ENCODE data around the gene UBFD1. TPM values are rescaled to one million over a fixed set of nuclear protein-coding genes. Genes with fewer than 3 reads are reported as not detected.
A peak's percentile ranks its signal among the peaks of the same experiment; 100 is the strongest.
"Not testable (repeated sequence)": the region's sequence is repeated elsewhere in the genome, so short reads cannot be mapped to it uniquely, and the experiment has no call there.

UBFD1 gene
- total and polyA plus RNA-seq, 10 donors, result 4.2 to 63.7 (median 40.8) TPM

GRCh38 chr16:23509782-23510163 is 47.8 kb upstream of the UBFD1 start:
- TF ChIP-seq POLR2AphosphoS5 (IDR thresholded peaks at IDR 0.05) (no peak), CTCF (IDR thresholded peaks at IDR 0.05 in 8 of 11, conservative IDR thresholded peaks at IDR 0.05 in 3 of 11) (no peak), POLR2A (IDR thresholded peaks at IDR 0.05) (no peak)
- WGBS, 5 donors, result 0 to 1% (median 0%) methylated on average over 7 to 17 of the region's 17 CpGs
- H3K27me3 ChIP-seq (replicated peaks in 1 of 7), result no peaks in the 10 kb centered on the region
- no peaks in the 10 kb centered on the region for H3K9me3 ChIP-seq
- H3K4me3 ChIP-seq, result peak overlapping the region; percentile 73 to 99 (median 95)
- no peak for DNase-seq
- H3K36me3 ChIP-seq, result no peaks in the 10 kb centered on the region
- H3K27ac ChIP-seq, result peak overlapping the region; percentile 80 to 96 (median 94)
- intact Hi-C loops (cut with DNase I; ENCODE audit: low total_unique reads), result loop anchor here (10.0 kb wide), 2 partner anchors 45 to 85 kb away; partner anchors contain the start of genes EARS2, NDUFAB1 and UBFD1
- H3K4me1 ChIP-seq, result peaks cover 33 to 76% (median 51%) of the 10 kb centered on the region in 6 donors

- no peaks in the 10 kb centered on the region for H3K9me3 ChIP-seq
- H3K27me3 ChIP-seq (replicated peaks in 1 of 7), result no peaks in the 10 kb centered on the region
- intact Hi-C loops (cut with DNase I; ENCODE audit: low total_unique reads), result no loop called here
- no peaks in the 10 kb centered on the region for H3K36me3 ChIP-seq
- peak within 1 kb of the TSS; percentile 80 to 96 (median 94) for H3K27ac ChIP-seq
- DNase-seq, result peak; percentile 96
- H3K4me1 ChIP-seq, result peaks cover 27 to 76% (median 48%) of the 10 kb centered on the region in 6 donors
- TF ChIP-seq POLR2AphosphoS5 (IDR thresholded peaks at IDR 0.05) (peak; percentile 95 to 98 (median 96)), POLR2A (IDR thresholded peaks at IDR 0.05) (peak in 2 of 3 donors; percentile 35 to 87), CTCF (IDR thresholded peaks at IDR 0.05 in 8 of 11, conservative IDR thresholded peaks at IDR 0.05 in 3 of 11) (peak in 4 of 11 experiments; percentile 24 to 63 (median 36))
- H3K4me3 ChIP-seq, result peak within 1 kb of the TSS; percentile 73 to 99 (median 95)
- 1% methylated on average over 46 to 71 of the region's 71 CpGs for WGBS, 5 donors
Measured at GRCh38 chr16:23510164-23510914, 47.2 kb upstream of the UBFD1 start, which contains the start of gene GGA2. Gene GGA2 (minus strand): TSS chr16:23510494. CDS start chr16:23510411, 83 bp downstream.

- intact Hi-C loops (cut with DNase I; ENCODE audit: low total_unique reads); DNase-seq; H3K36me3 ChIP-seq; H3K9me3 ChIP-seq; H3K27me3 ChIP-seq (replicated peaks in 1 of 7): not testable (repeated sequence)
- H3K4me1 ChIP-seq, result peaks cover 25 to 76% (median 42%) of the 10 kb centered on the region in 6 donors
- peak overlapping the region; percentile 73 to 99 (median 95) for H3K4me3 ChIP-seq
- WGBS, 5 donors, result 68 to 81% (median 70%) methylated on average over 9 to 10 of the region's 10 CpGs
- peak overlapping the region in 5 of 8 donors; percentile 80 to 96 (median 96) for H3K27ac ChIP-seq
Measured at GRCh38 chr16:23510915-23511270, 46.6 kb upstream of the UBFD1 start.

GRCh38 chr16:23511731-23512130 is 45.8 kb upstream of the UBFD1 start:
- no peak for DNase-seq
- Histone ChIP-seq H3K9me3 (no peaks in the 10 kb centered on the region), H3K36me3 (no peaks in the 10 kb centered on the region), H3K27me3 (replicated peaks in 1 of 7) (no peaks in the 10 kb centered on the region), H3K27ac (no peak overlapping the region), H3K4me3 (no peak overlapping the region), H3K4me1 (peaks cover 24 to 76% (median 40%) of the 10 kb centered on the region in 6 donors)
- WGBS, 5 donors, result 85 to 94% (median 90%) methylated on average over 7 of the region's 7 CpGs
- intact Hi-C loops (cut with DNase I; ENCODE audit: low total_unique reads), result no loop called here
- TF ChIP-seq POLR2AphosphoS5 (IDR thresholded peaks at IDR 0.05) (no peak), CTCF (IDR thresholded peaks at IDR 0.05 in 8 of 11, conservative IDR thresholded peaks at IDR 0.05 in 3 of 11) (no peak), POLR2A (IDR thresholded peaks at IDR 0.05) (no peak)

All from spleen (tissue), 11 donors.